Omental fat pad (tissue), 4 donors: ENCODE data around the gene NEK5. TPM values are rescaled to one million over a fixed set of nuclear protein-coding genes. Genes with fewer than 3 reads are reported as not detected.
"Not testable (repeated sequence)": the region's sequence is repeated elsewhere in the genome, so short reads cannot be mapped to it uniquely, and the experiment has no call there.

Experiments
- ATAC-seq: fragments of 150-250 bp; one replicate; pipeline ENCODE4 v1.9.1; 2016; ENCODE audit warnings: mild to moderate bottlenecking, moderate library complexity; ENCODE audit not compliant: low FRiP score
- DNase-seq: peaks from one replicate; pipeline ENCODE4 v3.0.0-alpha.2; 2019; ENCODE audit warnings: low spot score
- CTCF ChIP-seq, 3 donors: fragments of 450-650 bp; IDR thresholded peaks; one replicate each; pipeline ENCODE4 v1.5.1; 2016 to 2017; ENCODE audit warnings: antibody characterized with exemption in 3 of 3, mild to moderate bottlenecking in 3 of 3, moderate library complexity in 2 of 3
- total RNA-seq, 4 donors: library from RNA; depleted of rRNA; stranded (reverse); fragments of >200 nt; gene quantifications; one replicate each; pipeline ENCODE4 v1.1.0, GENCODE V29; 2016

NEK5 gene
- total RNA-seq, 4 donors from 2014 or later: 0.32 to 2.5 (median 0.52) TPM

GRCh38 chr13:52164989-52165388 is 36.1 kb upstream of the NEK5 start:
- ATAC-seq: no peak
- TF ChIP-seq CTCF (IDR thresholded peaks at IDR 0.05): no peak
- no peak for DNase-seq

GRCh38 chr13:52163878-52164277 is 35.0 kb upstream of the NEK5 start:
- not testable (repeated sequence) for DNase-seq, ATAC-seq

GRCh38 chr13:52162279-52163101 is 33.6 kb upstream of the NEK5 start:
- ATAC-seq (no peak), DNase-seq (no peak)
- TF ChIP-seq CTCF (IDR thresholded peaks at IDR 0.05): no peak

GRCh38 chr13:52161181-52161646 is 32.3 kb upstream of the NEK5 start:
- no peak for DNase-seq
- no peak for TF ChIP-seq CTCF (IDR thresholded peaks at IDR 0.05)
- no peak for ATAC-seq

- no peak for DNase-seq
These were observed 31.6 kb upstream of the NEK5 start for GRCh38 chr13:52160506-52160905.

GRCh38 chr13:52160053-52160452 is 31.2 kb upstream of the NEK5 start:
- TF ChIP-seq CTCF (IDR thresholded peaks at IDR 0.05): no peak
- ATAC-seq (no peak), DNase-seq (no peak)

More at GRCh38 chr13:52160506-52160905, 31.6 kb upstream of the NEK5 start:
- no peak for TF ChIP-seq CTCF (IDR thresholded peaks at IDR 0.05)
- ATAC-seq: no peak

GRCh38 chr13:52159159-52159982 is 30.5 kb upstream of the NEK5 start, which contains the start of gene NEK3:
Gene NEK3 (minus strand): TSS chr13:52159597. CDS start chr13:52156191, 3,406 bp downstream.
- ATAC-seq (peak; percentile 91), DNase-seq (no peak)
- no peak for TF ChIP-seq CTCF (IDR thresholded peaks at IDR 0.05)
